Erythroblast (primary cell): ENCODE measurements around the gene NKAIN2.

Source experiments
- GATA1 ChIP-seq: IDR thresholded peaks from 2 replicates; pipeline ENCODE4 v1.6.1; 2011; ENCODE audit warnings: low read depth, mild to moderate bottlenecking, control low read depth, low read length, moderate library complexity
- POLR2A ChIP-seq: IDR thresholded peaks from 2 replicates; pipeline ENCODE4 v1.6.1; 2011; ENCODE audit warnings: mild to moderate bottlenecking, low read length

- TF ChIP-seq POLR2A = no peak
- TF ChIP-seq GATA1 = no peak
These were observed 989.7 kb downstream of the NKAIN2 start for GRCh38 chr6:124793398-124793797.
